Prostate gland (tissue), 2 donors: ENCODE measurements around the gene KAZN.

ENCODE experiments used
- POLR2A ChIP-seq: fragments of 450-650 bp; IDR thresholded peaks from one replicate; pipeline ENCODE4 v1.6.1; 2016; ENCODE audit warnings: antibody characterized with exemption, mild to moderate bottlenecking
- POLR2AphosphoS5 ChIP-seq: sonication (generic); formaldehyde crosslinking; IDR thresholded peaks from one replicate; pipeline ENCODE4 v1.6.1; 2017; ENCODE audit warnings: antibody characterized with exemption
- TF ChIP-seq, protein P1 (sequence below), 4 experiments: fragments of 200-600 bp in 2 of 4; fragments of 450-650 bp in 2 of 4; sonication (generic) in 2 of 4; IDR thresholded peaks; 1 replicate in 3 of 4; 2 replicates in 1 of 4; pipeline ENCODE4 v1.5.1; 2016 to 2019; ENCODE audit warnings: antibody characterized with exemption in 4 of 4, mild to moderate bottlenecking in 2 of 4, moderate library complexity in 2 of 4

- no peak for TF ChIP-seq POLR2AphosphoS5
- TF ChIP-seq, protein P1, sequence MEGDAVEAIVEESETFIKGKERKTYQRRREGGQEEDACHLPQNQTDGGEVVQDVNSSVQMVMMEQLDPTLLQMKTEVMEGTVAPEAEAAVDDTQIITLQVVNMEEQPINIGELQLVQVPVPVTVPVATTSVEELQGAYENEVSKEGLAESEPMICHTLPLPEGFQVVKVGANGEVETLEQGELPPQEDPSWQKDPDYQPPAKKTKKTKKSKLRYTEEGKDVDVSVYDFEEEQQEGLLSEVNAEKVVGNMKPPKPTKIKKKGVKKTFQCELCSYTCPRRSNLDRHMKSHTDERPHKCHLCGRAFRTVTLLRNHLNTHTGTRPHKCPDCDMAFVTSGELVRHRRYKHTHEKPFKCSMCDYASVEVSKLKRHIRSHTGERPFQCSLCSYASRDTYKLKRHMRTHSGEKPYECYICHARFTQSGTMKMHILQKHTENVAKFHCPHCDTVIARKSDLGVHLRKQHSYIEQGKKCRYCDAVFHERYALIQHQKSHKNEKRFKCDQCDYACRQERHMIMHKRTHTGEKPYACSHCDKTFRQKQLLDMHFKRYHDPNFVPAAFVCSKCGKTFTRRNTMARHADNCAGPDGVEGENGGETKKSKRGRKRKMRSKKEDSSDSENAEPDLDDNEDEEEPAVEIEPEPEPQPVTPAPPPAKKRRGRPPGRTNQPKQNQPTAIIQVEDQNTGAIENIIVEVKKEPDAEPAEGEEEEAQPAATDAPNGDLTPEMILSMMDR (IDR thresholded peaks at IDR 0.05): no peak
- no peak for TF ChIP-seq POLR2A
Measured at GRCh38 chr1:14607295-14607694, 8.8 kb downstream of the KAZN start.
